GM23338 (cell line): ENCODE measurements around the gene APH1A. TPM values are rescaled to one million over a fixed set of nuclear protein-coding genes. Genes with fewer than 3 reads are reported as not detected.
A peak's percentile ranks its signal among the peaks of the same experiment; 100 is the strongest.
"Not testable (repeated sequence)": the region's sequence is repeated elsewhere in the genome, so short reads cannot be mapped to it uniquely, and the experiment has no call there.

Experiments used
- ATAC-seq: fragments of 200-7000 bp; cut with Tn5 transposase; 3 replicates; pipeline ENCODE4 v1.9.1; 2020
- DNase-seq: peaks from one replicate; pipeline ENCODE4 v3.0.0-alpha.2; 2015; ENCODE audit warnings: low spot score
- H2AFZ ChIP-seq: fragments of 200-600 bp; sonication (generic); 2 replicates; pipeline ENCODE4 v1.8.0; 2016; ENCODE audit warnings: antibody characterized with exemption, mild to moderate bottlenecking, moderate library complexity
- H3F3A ChIP-seq: fragments of 200-600 bp; sonication (generic); replicated peaks from 2 replicates; pipeline ENCODE4 v1.8.0; 2017; ENCODE audit warnings: antibody characterized with exemption, mixed run types, low read depth
- H3K27ac ChIP-seq: fragments of 200-600 bp; sonication (generic); 2 replicates; pipeline ENCODE4 v1.6.1; 2016; ENCODE audit warnings: low read depth
- H3K27me3 ChIP-seq: fragments of 200-600 bp; sonication (generic); 2 replicates; pipeline ENCODE4 v1.8.0; 2016; ENCODE audit warnings: mild to moderate bottlenecking, mixed run types, moderate library complexity; ENCODE audit not compliant: insufficient read depth
- H3K36me3 ChIP-seq: fragments of 200-600 bp; sonication (generic); 2 replicates; pipeline ENCODE4 v1.8.0; 2016; ENCODE audit warnings: mild to moderate bottlenecking; ENCODE audit not compliant: insufficient read depth
- H3K4me1 ChIP-seq: fragments of 200-600 bp; sonication (generic); 2 replicates; pipeline ENCODE4 v1.8.0; 2016; ENCODE audit warnings: mild to moderate bottlenecking, moderate library complexity; ENCODE audit not compliant: insufficient read depth
- H3K4me2 ChIP-seq: fragments of 200-600 bp; sonication (generic); 2 replicates; pipeline ENCODE4 v1.7.1; 2017; ENCODE audit warnings: mixed run types
- H3K4me3 ChIP-seq: fragments of 200-600 bp; sonication (generic); 2 replicates; pipeline ENCODE4 v1.6.1; 2016; ENCODE audit warnings: mixed run types
- H3K79me2 ChIP-seq: fragments of 200-600 bp; sonication (generic); replicated peaks from 2 replicates; pipeline ENCODE4 v1.8.0; 2017; ENCODE audit warnings: mild to moderate bottlenecking; ENCODE audit not compliant: insufficient read depth
- H3K9me2 ChIP-seq: fragments of 200-600 bp; sonication (generic); 2 replicates; pipeline ENCODE4 v1.8.0; 2017; ENCODE audit not compliant: insufficient read depth
- H4K20me1 ChIP-seq: fragments of 200-600 bp; sonication (generic); replicated peaks from 2 replicates; pipeline ENCODE4 v1.8.0; 2017; ENCODE audit warnings: mild to moderate bottlenecking; ENCODE audit not compliant: insufficient read depth
- H3K27ac Mint-ChIP-seq: 2 replicates; pipeline ENCODE4 v1.8.0; 2020; ENCODE audit warnings: inconsistent platforms, mild to moderate bottlenecking, moderate library complexity, mixed read lengths
- H3K27me3 Mint-ChIP-seq: 3 replicates; pipeline ENCODE4 v1.8.0; 2022; ENCODE audit warnings: low read depth, mild to moderate bottlenecking, moderate library complexity, mixed read lengths, inconsistent platforms; ENCODE audit not compliant: insufficient read depth, poor library complexity
- H3K36me3 Mint-ChIP-seq: 3 replicates; pipeline ENCODE4 v1.8.0; 2021; ENCODE audit warnings: low read depth, mild to moderate bottlenecking, inconsistent platforms, moderate library complexity, mixed read lengths
- H3K4me1 Mint-ChIP-seq: 3 replicates; pipeline ENCODE4 v1.8.0; 2020; ENCODE audit warnings: mild to moderate bottlenecking, inconsistent platforms, mixed read lengths
- H3K4me3 Mint-ChIP-seq: 3 replicates; pipeline ENCODE4 v1.8.0; 2021; ENCODE audit warnings: moderate library complexity, mild to moderate bottlenecking, inconsistent platforms, mixed read lengths
- H3K9me3 Mint-ChIP-seq: 3 replicates; pipeline ENCODE4 v1.8.0; 2020; ENCODE audit warnings: moderate library complexity, mild to moderate bottlenecking, inconsistent platforms, mixed read lengths
- EZH2phosphoT487 ChIP-seq: fragments of 200-600 bp; sonication (generic); IDR thresholded peaks from one replicate; pipeline ENCODE4 v1.8.1; 2018; ENCODE audit warnings: antibody characterized with exemption; ENCODE audit not compliant: unreplicated experiment
- POLR2AphosphoS5 ChIP-seq: IDR thresholded peaks from 2 replicates; pipeline ENCODE4 v1.6.1; 2016; ENCODE audit warnings: antibody characterized with exemption, low read depth
- ZNF114 ChIP-seq: fragments of 250-450 bp; sonication (Bioruptor Pico); IDR thresholded peaks from 2 replicates; pipeline ENCODE4 v1.5.0; 2020; ENCODE audit warnings: mild to moderate bottlenecking, moderate library complexity
- ZNF462 ChIP-seq: fragments of 250-450 bp; sonication (Bioruptor Pico); IDR thresholded peaks from 2 replicates; pipeline ENCODE4 v1.5.0; 2020; ENCODE audit warnings: mild to moderate bottlenecking, moderate library complexity
- polyA plus RNA-seq: library from polyadenylated mRNA; unstranded; fragments of >200 nt; fragmentation: Nextera tagmentation; extraction: Ambion mirVana; gene quantifications from 2 replicates; pipeline ENCODE4 v1.2.1, GENCODE V29; 2016
- total RNA-seq: library from RNA; depleted of rRNA; stranded (reverse); fragments of >200 nt; shearing (Covaris generic); gene quantifications from 2 replicates; pipeline ENCODE4 v1.2.3, GENCODE V29; 2014

Gene APH1A
- total and polyA plus RNA-seq, 2 experiments from 2014 or later: 17.7 to 82.7 TPM

GRCh38 chr1:150237746-150238145 lies 31.1 kb downstream of the APH1A start (continued):
- TF ChIP-seq ZNF462: no peak
- no peak for TF ChIP-seq ZNF114

GRCh38 chr1:150237176-150237575 lies 31.6 kb downstream of the APH1A start:
- not testable (repeated sequence) for DNase-seq, H2AFZ ChIP-seq, ATAC-seq, H3F3A ChIP-seq, H3K36me3 ChIP-seq, H3K27ac Mint-ChIP-seq, H3K27me3 ChIP-seq, H3K9me2 ChIP-seq, H3K9me3 Mint-ChIP-seq, H3K36me3 Mint-ChIP-seq, H4K20me1 ChIP-seq, H3K27me3 Mint-ChIP-seq
- Mint-ChIP-seq H3K4me3 (peak overlapping the region; percentile 47; the same call in 2 of the 3 replicates), H3K4me1 (peaks cover 17% of the 10 kb centered on the region)
- peak overlapping the region; percentile 69 for H3K4me2 ChIP-seq
- peak overlapping the region; percentile 49 for H3K4me3 ChIP-seq
- peak overlapping the region; percentile 86 for H3K27ac ChIP-seq
- H3K4me1 ChIP-seq: peaks cover 15% of the 10 kb centered on the region
- H3K79me2 ChIP-seq: peaks cover 36% of the 10 kb centered on the region

GRCh38 chr1:150236614-150237100 lies 32.2 kb downstream of the APH1A start:
- DNase-seq: peak; percentile 35
- H3K4me3 ChIP-seq: peak overlapping the region; percentile 49
- Mint-ChIP-seq H3K36me3 (0 out of 3 replicates have a peak, but pooled peaks cover 3% of the 10 kb centered on the region), H3K4me1 (peaks cover 17% of the 10 kb centered on the region), H3K9me3 (no peaks in the 10 kb centered on the region; the same call in 2 of the 3 replicates), H3K4me3 (no peak overlapping the region), H3K27me3 (peaks cover 7% of the 10 kb centered on the region), H3K27ac (no peak overlapping the region)
- peak overlapping the region; percentile 86 for H3K27ac ChIP-seq
- H3K4me2 ChIP-seq: peak overlapping the region; percentile 69
- H3F3A ChIP-seq: no peaks in the 10 kb centered on the region
- peaks cover 10% of the 10 kb centered on the region; the same call in 1 of the 2 replicates for H4K20me1 ChIP-seq
- no peaks in the 10 kb centered on the region for H3K27me3 ChIP-seq
- H3K9me2 ChIP-seq: peaks cover 7% of the 10 kb centered on the region; the same call in 1 of the 2 replicates
- no peaks in the 10 kb centered on the region for H3K36me3 ChIP-seq
- peaks cover 15% of the 10 kb centered on the region for H3K4me1 ChIP-seq
- H3K79me2 ChIP-seq: peaks cover 41% of the 10 kb centered on the region
- no peak overlapping the region for H2AFZ ChIP-seq
- no peak for ATAC-seq
- TF ChIP-seq POLR2AphosphoS5 (no peak), ZNF462 (no peak), EZH2phosphoT487 (no peak)
